HL-60/S4 treated with phorbol 12-myristate 13-acetate at 8.2 ng/mL for 4 days and 3 days (cell line): ENCODE results near the gene TAF4.

ENCODE experiments used
- in situ Hi-C: fragments of 300-500 bp; cut with MboI; formaldehyde crosslinking; loops from 2 replicates; pipeline ENCODE4 v1.15.0; 2022; ENCODE audit warnings: low sequenced_read_pairs

TAF4 gene

GRCh38 chr20:62045529-62046285, 20.0 kb downstream of the TAF4 start:
- in situ Hi-C loops, result no loop called here

GRCh38 chr20:62045118-62045517, 20.6 kb downstream of the TAF4 start:
- in situ Hi-C loops, result no loop called here

GRCh38 chr20:62044631-62045030, 21.1 kb downstream of the TAF4 start:
- in situ Hi-C loops, result no loop called here

GRCh38 chr20:62043131-62043914, 22.4 kb downstream of the TAF4 start:
- in situ Hi-C loops, result no loop called here

- in situ Hi-C loops, result no loop called here
These were observed 23.5 kb downstream of the TAF4 start for GRCh38 chr20:62042025-62042820.

- in situ Hi-C loops, result no loop called here
These were observed 24.7 kb downstream of the TAF4 start for GRCh38 chr20:62040933-62041332.

- in situ Hi-C loops, result no loop called here
These were observed 25.2 kb downstream of the TAF4 start for GRCh38 chr20:62040381-62040922.

- in situ Hi-C loops, result no loop called here
These were observed 25.9 kb downstream of the TAF4 start for GRCh38 chr20:62039738-62040137.

GRCh38 chr20:62032609-62033368, 32.9 kb downstream of the TAF4 start:
- in situ Hi-C loops, result no loop called here

GRCh38 chr20:62031462-62032092, 34.1 kb downstream of the TAF4 start:
- in situ Hi-C loops, result no loop called here

GRCh38 chr20:62030834-62031434, 34.7 kb downstream of the TAF4 start:
- in situ Hi-C loops, result no loop called here

- in situ Hi-C loops, result no loop called here
These were observed 35.3 kb downstream of the TAF4 start for GRCh38 chr20:62030357-62030756.

- in situ Hi-C loops, result no loop called here
These were observed 35.7 kb downstream of the TAF4 start for GRCh38 chr20:62029949-62030348.

- in situ Hi-C loops, result no loop called here
These were observed 36.4 kb downstream of the TAF4 start for GRCh38 chr20:62029296-62029695.

- in situ Hi-C loops, result no loop called here
These were observed 37.3 kb downstream of the TAF4 start for GRCh38 chr20:62028384-62028783.

- in situ Hi-C loops, result no loop called here
These were observed 37.9 kb downstream of the TAF4 start for GRCh38 chr20:62027698-62028321.

- in situ Hi-C loops, result no loop called here
These were observed 38.6 kb downstream of the TAF4 start for GRCh38 chr20:62027116-62027515.

- in situ Hi-C loops, result no loop called here
These were observed 39.2 kb downstream of the TAF4 start for GRCh38 chr20:62026564-62026856.

- in situ Hi-C loops, result no loop called here
These were observed 39.7 kb downstream of the TAF4 start for GRCh38 chr20:62025832-62026563.
